AG08396 (cell line): Measurements from ENCODE around the gene UQCR10.

ENCODE experiments used
- DNase-seq: peaks from one replicate; pipeline ENCODE4 v3.0.0; 2012; ENCODE audit warnings: low spot score, mixed read lengths

UQCR10 gene

GRCh38 chr22:29767171-29768051, at the start of gene UQCR10:
UQCR10 (plus strand) TSS chr22:29767369; CDS start chr22:29767399, 30 bp downstream.
- DNase-seq, result peak; percentile 93

DNA sequence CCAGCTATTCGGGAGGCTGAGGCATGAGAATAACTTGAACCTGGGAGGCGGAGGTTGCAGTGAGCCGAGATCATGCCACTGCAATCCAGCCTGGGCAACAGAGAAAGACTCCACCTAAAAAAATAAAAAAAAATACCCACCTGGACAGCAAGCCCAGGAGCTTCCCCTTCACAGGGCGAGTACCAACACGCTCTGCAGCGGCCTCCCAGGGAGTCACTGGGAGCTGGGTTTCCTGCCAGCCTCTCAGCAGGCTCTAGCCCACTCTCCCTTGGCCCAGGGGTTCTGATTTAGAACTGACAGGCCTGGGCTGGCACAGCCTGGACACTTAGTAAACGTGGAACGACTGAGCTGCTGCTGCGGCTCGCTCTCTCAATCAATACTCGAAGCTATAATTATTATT, 49.4 kb upstream of the UQCR10 start:
- no peak for DNase-seq

- DNase-seq, result no peak
These were observed 47.9 kb upstream of the UQCR10 start for GRCh38 chr22:29718949-29719898.

- DNase-seq, result no peak
These were observed 47.1 kb upstream of the UQCR10 start, which contains the start of gene CABP7 for GRCh38 chr22:29719899-29720645. CABP7 (plus strand) TSS chr22:29720003; CDS start chr22:29720425, 422 bp downstream.

DNA sequence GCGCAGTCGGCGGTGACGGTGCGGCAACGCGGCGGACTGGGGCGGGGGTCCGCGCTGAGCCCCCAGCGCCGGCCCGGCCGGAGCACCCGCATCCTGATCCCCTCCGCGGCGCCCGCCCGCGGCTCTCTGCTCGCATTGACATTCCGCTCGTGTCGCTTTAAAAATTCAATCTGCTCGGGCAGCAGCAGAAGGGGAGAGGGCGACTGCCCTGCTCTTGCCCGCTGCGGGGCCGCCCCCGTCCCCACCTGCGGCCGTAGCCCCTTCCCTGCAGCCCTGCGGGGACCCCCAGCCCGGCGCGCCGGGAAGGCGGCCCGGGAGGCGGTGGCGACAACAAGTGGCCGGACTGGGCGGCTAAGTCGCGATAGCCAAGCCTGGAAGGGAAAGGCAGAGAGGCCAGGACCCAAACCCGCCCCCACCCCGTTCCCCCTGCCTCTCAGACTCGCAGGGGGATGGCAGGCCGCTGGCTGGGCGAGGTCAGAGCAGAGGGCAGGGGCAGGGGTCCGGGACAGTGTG, 46.3 kb upstream of the UQCR10 start:
- DNase-seq, result no peak

- no peak for DNase-seq
These were observed 45.0 kb upstream of the UQCR10 start for GRCh38 chr22:29722151-29722550.

- DNase-seq, result no peak
These were observed 44.6 kb upstream of the UQCR10 start for GRCh38 chr22:29722587-29722986.

DNA sequence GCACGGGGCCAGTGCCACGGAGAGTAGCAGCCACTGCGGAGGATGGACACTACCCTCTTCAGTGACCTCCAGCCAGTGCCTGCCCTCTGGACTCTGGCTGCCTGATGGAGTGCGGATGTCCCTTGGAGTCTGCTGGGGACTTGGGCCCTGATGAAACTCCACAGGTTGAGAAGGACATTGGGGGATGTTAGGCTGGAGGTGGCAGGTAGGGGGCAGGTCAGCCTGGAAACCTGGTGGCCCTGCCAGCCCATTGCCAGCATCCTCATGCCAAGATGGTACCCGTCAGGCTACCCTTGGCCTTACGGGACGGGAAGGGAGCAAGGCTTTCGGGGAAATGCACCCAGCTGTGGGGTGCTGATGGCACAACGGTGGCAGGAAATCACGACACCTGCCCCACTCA, 43.4 kb upstream of the UQCR10 start:
- DNase-seq, result no peak

DNA sequence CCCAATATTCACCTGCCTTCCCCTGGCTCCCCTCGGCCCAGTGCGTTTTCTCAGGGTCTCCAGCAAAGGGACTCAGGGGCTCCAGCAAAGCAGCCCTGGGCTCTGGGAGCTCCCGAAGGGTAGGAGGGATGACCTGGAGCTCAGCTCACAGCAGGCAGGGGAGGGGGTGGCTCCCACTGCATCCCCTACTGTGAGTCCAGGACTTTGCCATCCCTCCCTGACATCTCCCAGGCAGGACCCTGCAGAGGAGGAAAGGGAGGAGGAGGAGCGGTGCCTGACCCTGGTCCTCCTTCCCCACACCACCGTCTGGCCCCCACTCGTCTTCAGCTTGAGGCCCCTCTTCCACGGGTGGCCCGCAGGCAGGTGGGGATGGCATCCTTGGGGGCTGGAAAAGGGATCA, 42.3 kb upstream of the UQCR10 start:
- DNase-seq, result no peak

DNA sequence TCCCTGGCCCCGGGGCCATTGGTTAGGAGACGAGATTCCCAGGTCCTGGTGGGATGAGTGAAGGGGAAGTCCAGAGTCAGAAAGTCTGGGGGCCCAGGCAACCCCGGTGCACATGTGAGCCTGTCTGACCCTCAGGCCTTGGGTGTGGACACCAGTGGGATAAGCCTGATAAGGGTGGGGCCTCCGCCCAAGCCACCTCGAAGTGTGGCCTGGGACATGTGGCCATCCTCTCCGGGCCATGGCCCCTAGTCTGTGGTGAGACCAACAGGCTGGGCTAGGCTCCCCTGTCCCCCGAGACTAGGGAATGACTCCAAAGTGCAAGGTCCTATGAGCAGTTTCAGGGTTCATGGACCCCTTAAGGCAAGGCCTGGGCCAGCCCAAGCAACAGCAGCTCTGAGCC, 41.1 kb upstream of the UQCR10 start:
- no peak for DNase-seq

DNA sequence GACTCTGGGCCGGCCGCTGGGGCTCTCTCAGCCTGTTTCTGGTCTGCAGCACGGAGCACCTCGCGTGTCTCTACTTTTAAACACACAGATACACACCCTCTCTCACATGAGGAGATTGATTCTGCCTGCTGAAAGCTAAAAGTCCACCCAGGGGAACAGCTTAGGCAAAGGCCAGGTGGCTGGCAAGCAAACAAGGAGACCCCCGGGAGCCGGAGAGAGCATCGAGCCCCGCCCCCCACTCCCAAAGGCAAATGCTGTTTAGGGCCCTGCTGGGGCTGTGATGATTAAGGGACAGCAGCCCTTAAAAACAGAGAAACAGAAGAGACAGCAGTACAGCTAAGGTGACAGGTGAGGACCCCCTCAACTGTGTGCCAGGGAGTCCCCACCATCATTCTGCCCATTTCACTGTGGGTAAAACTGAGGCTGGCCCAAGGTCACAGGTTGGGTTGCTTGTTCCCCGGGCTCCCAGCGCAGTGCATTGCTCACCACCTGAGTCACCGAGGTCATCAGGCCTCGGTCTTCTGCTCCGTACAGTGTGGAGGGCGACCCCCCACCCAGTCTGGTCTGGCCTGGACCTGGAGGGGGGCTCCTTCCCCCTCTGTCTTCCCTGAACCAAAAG, 40.5 kb upstream of the UQCR10 start:
- peak; percentile 50 for DNase-seq

- DNase-seq, result peak; percentile 73
These were observed 40.0 kb upstream of the UQCR10 start for GRCh38 chr22:29727131-29727523.

DNA sequence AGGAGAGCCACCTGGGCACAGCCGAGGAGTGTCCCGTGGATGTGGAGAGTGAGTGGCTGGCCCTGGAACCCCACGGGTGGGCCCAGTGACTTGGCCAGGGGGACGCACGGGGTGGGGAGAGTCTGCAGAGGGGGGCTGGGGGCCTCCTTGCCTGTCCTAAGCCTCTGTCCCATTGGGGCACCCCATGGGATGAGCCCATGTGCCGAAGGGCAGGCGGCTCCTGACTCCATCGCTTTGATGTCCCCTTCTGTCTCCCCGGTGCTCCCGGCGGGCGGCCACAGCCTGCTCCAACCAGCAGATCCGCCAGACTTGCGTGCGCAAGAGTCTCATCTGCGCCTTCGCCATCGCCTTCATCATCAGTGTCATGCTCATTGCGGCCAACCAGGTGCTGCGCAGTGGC, 38.0 kb upstream of the UQCR10 start:
- DNase-seq, result no peak

- DNase-seq, result no peak
These were observed 35.9 kb upstream of the UQCR10 start for GRCh38 chr22:29731058-29731850.

DNA sequence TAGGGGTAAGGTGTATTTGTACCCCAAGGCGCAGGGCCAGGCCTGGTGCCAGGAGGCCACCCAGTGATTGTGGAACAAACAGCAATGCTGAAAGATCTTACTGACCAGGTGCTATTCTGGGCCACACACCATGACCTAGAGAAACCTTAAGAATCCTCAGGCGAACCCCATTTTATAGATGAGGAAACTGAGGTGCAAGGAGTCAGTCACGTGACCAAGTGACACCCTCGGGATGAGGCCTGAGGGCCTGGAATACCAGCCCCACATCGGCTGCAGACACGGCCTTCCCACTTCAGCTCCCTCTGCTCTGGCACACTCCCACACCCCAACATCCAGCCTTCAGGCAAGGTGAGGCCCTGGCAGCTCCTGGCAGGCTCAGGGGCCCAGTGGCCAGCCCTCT, 34.3 kb upstream of the UQCR10 start:
- no peak for DNase-seq

- no peak for DNase-seq
These were observed 33.6 kb upstream of the UQCR10 start for GRCh38 chr22:29733362-29734201.

GRCh38 chr22:29734406-29734805, 32.8 kb upstream of the UQCR10 start:
- DNase-seq, result no peak

DNA sequence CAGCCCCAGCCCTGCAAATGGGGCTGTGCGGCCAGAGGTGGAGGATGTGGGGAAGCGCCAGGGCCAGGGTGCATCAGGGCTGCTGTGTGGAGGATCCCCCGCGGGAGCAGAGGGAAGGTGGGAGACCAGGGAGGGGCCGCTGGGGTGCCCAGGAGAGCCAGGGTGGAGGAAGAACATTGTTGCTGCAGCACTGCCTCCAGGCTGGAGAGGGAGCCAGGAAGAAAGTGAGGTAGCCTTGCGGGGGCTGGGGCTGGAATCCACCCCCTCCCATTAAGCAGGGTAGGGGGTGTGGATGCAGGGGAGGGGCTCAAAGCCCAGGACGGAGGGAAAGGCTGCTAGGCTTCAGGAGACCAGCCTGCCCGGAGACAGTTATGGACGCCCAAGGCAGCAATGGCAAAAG, 32.3 kb upstream of the UQCR10 start:
- no peak for DNase-seq

GRCh38 chr22:29735416-29735815, 31.8 kb upstream of the UQCR10 start:
- no peak for DNase-seq
